GM20000 (cell line): ENCODE data around the gene POU2AF1.

Experiments used
- DNase-seq: peaks from one replicate; pipeline ENCODE4 v3.0.0; 2012; ENCODE audit warnings: low spot score
- TF ChIP-seq, protein P1 (sequence below): IDR thresholded peaks from 2 replicates; pipeline ENCODE4 v1.5.1; 2012; ENCODE audit warnings: mild to moderate bottlenecking, control low read depth; ENCODE audit errors: extremely low read depth, missing control alignments

The POU2AF1 gene

DNA sequence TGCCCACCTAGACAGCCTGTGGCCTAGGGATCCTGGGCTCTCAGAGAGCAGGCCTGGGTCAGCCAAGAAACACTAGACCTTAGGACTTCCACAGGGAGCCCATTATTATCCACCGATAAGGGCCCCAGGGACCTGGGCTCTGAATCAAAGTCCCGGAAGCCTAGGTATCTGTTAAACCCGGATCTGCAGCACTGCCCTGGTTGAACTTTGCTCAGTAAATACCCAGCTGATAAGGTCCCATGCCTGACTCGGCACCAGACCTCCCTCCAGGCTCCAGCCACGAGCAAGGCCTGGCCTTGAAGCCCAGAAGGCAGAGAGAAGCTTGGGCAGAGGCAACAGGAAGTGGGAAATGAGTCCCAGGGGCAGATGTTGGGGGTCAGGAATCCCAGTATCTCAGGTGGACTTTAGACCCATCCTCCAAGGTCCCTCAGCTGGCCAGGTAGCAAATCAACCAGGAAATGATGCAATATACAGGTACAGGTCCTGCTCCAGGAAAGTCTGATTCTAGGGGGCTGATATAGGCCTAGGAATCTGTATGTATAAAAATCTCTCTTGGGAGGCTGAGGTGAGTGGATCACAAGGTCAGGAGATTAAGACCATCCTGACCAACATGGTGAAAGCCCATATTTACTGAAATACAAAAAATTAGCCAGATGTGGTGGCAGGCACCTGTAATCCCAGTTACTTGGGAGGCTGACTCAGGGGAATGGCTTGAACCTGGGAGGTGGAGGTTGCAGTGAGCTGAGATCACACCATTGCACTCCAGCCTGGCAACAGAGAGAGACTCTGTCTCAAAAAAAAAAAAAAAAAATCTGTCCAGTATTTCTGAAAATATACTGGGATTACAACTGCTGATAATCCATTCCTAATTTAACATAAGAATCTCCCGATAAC lies 18.7 kb downstream of the POU2AF1 start:
- DNase-seq: no peak
- TF ChIP-seq, protein P1, sequence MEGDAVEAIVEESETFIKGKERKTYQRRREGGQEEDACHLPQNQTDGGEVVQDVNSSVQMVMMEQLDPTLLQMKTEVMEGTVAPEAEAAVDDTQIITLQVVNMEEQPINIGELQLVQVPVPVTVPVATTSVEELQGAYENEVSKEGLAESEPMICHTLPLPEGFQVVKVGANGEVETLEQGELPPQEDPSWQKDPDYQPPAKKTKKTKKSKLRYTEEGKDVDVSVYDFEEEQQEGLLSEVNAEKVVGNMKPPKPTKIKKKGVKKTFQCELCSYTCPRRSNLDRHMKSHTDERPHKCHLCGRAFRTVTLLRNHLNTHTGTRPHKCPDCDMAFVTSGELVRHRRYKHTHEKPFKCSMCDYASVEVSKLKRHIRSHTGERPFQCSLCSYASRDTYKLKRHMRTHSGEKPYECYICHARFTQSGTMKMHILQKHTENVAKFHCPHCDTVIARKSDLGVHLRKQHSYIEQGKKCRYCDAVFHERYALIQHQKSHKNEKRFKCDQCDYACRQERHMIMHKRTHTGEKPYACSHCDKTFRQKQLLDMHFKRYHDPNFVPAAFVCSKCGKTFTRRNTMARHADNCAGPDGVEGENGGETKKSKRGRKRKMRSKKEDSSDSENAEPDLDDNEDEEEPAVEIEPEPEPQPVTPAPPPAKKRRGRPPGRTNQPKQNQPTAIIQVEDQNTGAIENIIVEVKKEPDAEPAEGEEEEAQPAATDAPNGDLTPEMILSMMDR: no peak

DNA sequence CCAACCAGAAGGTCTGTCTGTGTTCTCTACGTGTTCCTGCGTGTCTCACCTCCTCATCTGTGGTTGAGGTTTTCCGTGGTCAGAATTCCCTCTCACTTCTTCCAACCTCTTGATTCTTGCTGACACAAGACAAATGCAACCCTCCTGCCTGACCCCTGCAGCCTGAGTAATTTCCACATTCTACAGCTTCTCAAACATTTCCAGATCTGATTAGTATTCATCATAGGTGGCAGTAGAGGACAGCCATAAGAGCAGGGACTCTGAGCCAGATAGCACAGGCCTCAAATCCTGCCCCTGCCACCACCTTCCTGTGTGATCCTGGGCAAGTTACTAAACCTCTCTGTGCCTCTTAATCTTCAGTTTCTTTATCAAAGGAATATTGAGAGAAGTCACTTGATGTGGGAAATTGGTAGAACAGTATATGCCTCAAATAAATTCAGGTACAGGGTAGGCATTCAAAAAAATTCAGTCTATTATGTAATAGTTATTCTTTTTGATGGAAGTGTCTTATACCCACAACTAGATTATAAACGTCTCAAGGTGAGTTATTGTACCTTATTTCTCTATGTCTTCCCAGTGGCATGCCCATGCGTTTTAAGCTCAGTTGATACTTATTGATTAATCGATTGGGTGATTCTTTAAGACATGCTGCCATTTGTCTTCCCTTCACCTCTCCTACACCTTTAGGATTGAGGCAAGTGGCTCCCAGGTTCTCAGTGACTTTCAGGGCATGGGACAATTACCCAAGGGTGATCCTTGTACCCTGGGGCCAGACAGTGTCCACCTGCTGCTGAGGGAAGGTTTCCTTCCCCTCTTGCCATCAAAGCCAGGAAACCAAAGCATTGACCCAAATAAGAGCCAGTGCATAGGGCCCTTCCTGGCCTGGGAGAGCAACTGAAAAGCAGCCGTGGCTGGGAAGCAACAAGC lies 19.6 kb downstream of the POU2AF1 start:
- TF ChIP-seq, protein P1: no peak
- no peak for DNase-seq

DNA sequence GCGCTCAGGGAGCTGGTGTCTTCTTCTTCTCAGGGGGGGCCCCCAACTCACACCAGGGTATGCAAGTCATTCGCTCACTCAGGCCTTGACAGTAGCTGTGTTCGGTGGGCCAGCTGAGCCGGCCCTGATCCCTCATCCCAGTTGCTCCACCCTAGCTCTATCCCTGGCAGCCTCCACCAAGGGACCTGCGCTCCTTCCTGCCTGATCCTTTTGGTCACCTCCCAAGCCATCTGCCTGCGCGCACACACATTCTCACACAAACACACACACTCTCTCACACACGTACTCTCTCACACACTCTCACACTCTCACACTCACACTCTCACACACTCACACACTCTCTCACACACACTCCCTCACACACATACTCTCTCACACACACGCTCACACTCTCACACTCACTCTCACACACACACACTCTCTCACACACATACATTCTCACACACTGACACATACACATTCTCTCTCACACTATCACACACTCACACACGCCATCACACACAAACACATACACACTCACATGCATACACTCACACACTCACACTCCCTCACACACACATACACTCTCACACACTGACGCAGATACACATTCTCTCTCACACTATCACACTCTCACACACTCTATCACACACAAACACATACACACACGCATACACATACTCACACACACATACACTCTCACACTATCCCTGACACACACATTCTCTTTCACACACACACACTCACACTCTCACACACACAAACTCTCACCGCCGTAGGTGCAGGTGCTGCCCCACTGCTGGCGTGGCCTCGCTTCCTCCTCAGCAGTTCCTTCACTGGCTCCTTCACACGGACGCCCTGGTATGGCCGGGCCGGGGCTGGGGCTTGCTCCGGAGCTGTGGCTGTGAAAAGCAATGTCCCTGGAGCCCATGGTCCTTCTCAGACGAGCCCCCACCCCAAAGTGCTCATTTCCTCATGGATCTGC lies 20.8 kb downstream of the POU2AF1 start:
- TF ChIP-seq, protein P1: no peak
- DNase-seq: no peak

DNA sequence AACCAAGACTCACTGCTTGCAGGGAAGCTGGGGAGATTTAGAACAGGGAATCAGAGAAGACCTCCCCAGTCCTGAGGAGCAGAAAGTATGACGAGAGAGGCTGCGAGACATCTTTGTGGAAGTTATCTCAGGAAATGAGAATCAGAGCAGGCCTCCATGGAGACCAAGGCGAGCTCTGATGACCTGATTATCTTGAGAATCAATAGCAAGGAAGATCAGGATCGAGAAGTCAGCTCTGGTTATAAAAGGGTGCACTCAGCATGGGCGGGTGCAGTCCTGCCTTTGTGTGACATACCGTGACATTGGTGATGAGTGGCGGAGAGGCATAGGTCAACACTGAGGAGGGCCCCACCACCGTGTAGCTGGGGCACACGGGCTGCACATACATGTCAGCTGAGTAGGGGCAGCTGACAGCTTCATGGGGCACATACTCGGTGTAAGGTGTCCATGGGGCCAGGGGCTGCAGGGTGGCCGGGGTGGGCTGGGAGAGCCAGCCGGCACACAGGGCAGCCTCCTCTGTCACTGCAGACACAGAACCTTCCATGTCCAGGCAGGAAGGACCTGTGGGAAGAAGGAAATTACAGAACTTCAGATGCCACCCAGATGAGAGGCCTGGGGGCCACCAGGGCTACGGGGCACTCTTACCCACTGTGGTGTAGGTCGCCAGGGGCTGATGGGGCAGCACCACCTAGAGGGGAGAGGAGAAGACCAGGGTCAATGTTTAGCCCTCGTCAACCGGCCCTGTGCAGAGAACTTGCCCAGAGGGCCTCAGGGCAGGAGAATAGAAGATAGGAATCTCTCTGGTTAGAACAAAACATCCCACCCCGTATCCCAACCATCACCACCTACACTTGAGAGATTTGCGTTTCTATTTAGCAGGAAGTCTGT lies 21.7 kb downstream of the POU2AF1 start:
- TF ChIP-seq, protein P1: no peak

DNA sequence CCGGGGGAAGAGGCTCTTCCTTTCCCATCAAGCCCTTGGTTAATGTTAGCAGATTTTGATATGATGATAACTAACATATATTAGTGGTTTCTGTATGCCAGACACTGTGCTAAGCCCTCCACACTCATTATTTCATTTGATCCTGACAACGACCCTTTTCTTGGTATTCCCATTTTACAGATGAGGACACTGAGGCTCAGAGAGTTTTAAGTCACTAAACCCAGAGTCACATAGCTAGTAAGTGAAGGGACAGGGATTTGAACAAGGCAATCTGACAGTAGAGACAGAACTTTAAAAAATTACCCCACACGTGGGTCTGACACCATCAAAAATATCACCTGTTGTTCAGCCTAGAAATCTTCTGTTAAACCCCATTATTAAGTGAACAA lies 22.4 kb downstream of the POU2AF1 start:
- no peak for DNase-seq
- TF ChIP-seq, protein P1: no peak

More for the DNA sequence above, 21.7 kb downstream of the POU2AF1 start:
- no peak for DNase-seq

DNA sequence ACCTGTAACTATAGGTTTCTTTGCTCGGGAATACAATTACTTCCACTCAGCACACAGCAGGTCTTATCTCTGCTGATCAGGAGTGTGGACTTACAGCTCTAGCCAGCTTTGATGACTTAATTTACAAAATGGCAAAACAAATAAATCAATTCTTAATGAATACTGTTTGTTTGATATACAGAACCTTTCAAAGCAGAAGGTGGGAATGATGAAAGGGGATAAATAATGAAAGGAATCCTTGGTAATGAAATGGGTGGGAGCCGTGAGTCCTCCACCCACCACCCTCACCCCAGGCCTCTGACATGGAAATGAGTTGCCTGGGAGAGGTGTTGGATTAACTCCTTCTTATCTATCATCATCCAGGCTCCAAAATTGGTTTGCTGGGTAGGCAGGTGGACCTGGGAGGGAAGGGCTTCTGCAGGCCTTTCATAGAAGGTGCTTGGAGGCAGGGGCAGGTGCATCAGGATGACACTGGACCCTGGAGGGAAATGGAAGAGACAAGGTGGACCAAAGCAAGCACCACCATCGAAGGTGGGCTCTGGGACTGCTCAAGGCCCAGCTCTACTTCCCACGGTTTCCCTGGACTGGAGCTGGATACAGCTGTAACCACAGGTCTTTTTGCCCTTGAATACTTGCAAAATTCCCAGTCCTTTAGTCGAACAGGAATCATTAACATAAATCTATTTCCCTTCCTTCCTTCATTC lies 23.0 kb downstream of the POU2AF1 start:
- DNase-seq: no peak
- TF ChIP-seq, protein P1: no peak
